Hematopoietic multipotent progenitor cell (in vitro differentiated cells): ENCODE data around the gene TSHZ2. TPM values are rescaled to one million over a fixed set of nuclear protein-coding genes. Genes with fewer than 3 reads are reported as not detected.

Experiments used
- DNase-seq, 3 donors: peaks; one replicate each; pipeline ENCODE4 v3.0.0-alpha.2; 2011 to 2015; ENCODE audit warnings: low read depth in 2 of 3, low spot score in 2 of 3
- total RNA-seq: library from RNA; depleted of rRNA; stranded (reverse); fragments of >200 nt; gene quantifications from one replicate; pipeline ENCODE4 v1.2.3, GENCODE V29; 2012

TSHZ2 gene
- total RNA-seq, 1 donor = under 0.01 TPM

DNA sequence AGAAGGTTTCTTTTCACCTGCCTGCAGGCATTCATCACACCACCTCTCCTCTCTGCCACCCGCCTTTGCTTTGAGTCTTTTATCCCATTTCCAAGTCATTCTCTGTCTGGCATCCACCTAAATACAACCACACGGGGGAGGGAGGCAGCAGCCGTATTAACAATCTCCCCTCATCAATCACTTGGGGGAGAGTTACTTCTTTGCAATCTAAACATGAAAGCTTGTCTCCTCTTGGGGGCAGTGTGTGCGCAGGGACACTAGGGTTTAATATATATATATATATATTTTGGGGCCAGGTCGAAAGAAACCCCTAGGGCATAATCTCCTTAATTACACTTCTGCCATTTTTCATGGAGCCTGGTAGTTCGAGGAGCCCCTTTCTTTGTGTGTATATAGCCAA lies 214.5 kb downstream of the TSHZ2 start:
- DNase-seq = no peak

- DNase-seq = no peak
Measured at GRCh38 chr20:53187392-53188068, 215.4 kb downstream of the TSHZ2 start.

- DNase-seq = no peak
Measured at GRCh38 chr20:53190225-53190624, 218.1 kb downstream of the TSHZ2 start.

DNA sequence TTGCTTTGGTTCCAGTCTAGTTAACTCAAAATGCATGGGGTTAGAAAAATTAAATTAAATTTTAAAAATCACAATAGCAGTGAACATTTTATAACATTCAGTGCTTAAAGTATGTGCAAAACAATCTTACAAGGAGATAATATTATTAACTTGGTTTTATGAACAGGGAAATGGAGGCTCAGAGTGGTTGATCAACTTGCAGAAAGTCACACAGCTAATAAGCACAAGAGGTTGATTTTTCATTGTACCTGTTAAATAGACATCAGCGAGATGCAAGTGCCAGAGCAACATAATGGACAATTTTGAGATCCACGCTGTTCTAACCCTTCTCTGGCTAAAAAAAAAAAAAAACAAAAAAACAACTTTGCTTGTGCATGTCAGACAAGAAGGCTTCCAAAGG lies 219.8 kb downstream of the TSHZ2 start:
- DNase-seq = no peak

DNA sequence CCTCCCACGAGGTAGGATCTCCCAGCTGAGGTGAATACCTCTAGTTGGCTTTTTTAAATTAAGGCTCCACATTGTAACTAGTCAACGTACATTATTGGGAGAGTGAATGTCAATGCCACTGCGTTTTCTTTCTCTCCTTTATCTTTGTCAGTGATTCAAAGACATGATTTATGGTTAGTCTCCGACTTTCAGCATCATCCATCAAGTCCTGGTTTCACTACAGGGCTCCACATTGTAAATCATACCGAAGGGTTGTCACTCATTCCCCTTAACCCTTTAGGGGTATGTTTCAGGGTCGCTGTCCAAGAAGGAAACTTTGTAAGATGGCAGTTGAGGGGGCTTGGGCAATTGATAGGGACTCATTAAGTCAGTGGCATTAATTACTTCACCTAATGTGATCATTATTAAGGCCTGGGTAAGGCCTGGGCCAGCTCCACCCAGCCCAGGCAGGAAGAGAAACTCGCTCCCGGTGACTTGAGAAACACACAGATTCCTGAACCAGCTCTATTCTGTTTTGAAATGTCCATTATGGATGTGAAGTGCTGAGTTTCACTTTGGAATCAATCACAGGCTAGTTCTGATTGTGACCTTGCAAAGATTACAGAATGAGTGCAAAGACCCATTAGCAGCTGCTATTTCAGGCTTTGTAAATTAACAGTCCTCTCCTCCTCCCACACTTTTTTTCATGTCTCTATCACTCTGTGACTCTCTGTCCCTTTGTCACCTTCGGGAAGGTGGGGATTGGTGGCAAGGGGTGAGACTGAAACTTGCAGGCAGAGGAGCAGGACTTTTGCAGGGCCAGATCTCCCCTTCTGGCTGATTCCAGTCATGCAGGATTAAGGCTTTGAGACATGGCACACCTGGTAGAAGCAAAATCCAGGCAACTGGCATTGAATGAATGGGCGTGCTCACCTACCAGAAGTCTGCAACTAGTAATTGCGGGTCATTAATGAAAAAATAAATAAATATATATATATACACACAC lies 222.4 kb downstream of the TSHZ2 start:
- DNase-seq = no peak

DNA sequence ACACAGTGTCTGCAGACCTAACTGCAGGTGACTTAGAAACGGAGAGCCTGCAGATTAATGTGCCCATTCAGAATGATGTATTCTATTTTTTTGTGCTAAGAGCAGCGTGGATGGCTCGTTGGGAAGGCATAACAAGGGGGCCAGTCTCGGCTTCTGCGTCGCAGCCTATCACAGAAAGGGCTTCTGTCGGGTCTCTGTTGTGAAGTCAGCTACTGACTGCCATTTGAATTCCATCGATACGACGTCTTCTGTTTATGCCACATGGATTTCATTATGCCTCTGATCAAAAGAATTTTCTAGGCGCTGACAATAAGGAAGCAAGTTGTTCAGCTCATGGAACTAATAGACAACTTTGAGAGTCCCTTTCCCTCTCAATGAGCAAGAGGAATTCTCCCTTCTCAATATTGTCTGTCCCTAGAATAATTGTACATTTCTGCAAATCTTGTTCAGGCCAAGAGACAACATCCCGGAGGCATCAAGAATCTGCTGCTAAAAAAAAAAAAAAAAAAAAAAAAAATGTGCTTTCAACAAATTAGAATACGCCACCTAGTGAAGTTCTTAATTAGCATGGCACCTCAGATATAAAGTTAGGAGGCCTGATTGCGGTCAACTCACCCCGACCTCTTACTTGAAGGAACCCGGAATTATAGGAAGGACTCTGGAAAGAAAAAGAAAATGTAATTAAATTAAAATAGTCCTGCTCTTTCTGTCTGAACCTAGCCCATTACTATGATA lies 223.9 kb downstream of the TSHZ2 start:
- no peak for DNase-seq

GRCh38 chr20:53201588-53201987 lies 229.4 kb downstream of the TSHZ2 start:
- DNase-seq = no peak

DNA sequence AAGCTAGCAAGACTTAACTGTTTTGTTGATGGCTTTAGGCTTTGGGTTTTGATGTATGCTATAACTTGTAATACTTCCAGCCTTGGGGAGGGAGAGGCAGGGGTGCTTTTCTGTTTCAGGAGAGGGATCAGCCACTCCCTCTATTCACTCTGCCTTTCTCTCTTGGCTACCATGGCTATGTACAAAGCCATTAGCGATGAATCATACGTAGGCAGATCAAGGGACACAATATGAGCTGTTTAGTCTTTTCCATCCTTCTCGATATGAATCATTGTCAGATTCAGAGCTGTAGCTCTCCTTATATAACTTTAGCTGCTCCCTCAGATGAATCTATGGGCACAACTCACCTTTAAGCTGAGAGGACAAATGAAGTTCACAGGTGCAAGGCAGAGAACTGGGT lies 230.6 kb downstream of the TSHZ2 start:
- no peak for DNase-seq

DNA sequence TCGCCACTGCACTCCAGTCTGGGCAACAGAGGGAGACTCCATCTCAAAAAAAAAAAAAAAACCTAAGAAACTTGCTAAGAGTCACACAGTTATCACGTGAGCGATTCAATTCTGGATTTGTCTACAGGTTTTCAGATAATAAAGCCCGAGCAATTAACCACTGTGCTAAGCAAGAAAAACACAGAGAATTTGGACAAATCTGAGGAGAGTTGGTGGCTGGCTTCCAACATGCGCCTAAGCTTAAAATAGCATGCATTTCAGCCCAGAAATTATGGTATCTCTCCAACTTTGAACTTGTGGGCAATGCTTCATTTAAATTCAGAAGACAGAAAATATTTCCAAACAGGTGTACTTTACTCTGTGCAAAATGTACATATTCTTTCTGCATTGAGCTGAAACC lies 232.9 kb downstream of the TSHZ2 start:
- DNase-seq = no peak

DNA sequence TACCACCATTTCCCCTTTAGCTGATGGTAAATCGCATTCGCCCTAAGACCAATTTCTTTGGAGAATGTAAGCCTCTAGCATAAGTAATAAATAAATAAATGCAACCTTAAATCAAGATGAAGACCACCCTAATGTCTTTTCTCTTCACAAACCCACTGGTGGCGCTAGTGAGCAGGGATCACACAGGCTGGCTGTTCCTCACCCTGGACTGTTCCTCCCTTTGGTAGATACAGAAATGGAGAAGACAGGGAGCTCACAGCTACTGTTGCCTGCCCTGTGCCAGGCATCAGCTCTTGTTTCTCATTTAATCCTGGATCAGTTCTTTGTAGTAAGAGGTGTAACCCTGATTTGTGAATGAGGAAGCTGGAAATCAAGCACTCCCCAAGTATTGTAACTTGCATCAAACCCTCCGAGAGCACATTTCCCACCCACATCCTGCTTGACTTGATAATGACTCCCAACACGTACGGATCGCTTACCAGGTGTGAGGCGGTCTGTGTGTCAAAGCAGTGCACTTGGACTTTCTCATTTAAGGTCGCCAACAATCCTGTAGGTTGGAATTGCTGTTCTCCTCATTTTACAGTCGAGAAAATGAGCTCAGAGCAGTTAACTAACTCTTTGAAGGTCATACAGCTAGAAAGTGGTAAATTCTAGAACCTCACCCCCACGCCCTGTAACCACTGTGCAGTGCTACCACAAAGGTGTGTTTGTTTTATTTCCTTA lies 236.1 kb downstream of the TSHZ2 start:
- no peak for DNase-seq

GRCh38 chr20:53210041-53210440 lies 237.9 kb downstream of the TSHZ2 start:
- DNase-seq = no peak

GRCh38 chr20:53210931-53211330 lies 238.8 kb downstream of the TSHZ2 start:
- no peak for DNase-seq

- DNase-seq = no peak
Measured at GRCh38 chr20:53212018-53212417, 239.9 kb downstream of the TSHZ2 start.

DNA sequence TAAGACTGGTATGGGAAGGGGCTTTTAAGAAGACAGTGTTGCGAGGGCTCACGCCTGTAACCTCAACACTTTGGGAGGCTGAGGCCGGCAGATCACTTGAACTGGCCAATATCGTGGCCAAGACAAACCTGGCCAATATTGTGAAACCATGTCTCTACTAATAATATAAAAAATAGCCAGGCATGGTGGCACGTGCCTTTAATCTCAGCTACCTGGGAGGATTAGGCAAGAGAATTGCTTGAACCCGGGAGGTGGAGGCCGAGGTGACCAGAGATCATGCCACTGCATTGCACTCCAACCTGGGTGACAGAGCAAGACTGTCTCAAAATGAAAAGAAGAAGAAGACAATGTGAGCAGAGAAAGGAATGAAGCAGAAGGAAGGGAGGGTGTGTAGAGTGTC lies 242.2 kb downstream of the TSHZ2 start:
- no peak for DNase-seq

- no peak for DNase-seq
Measured at GRCh38 chr20:53215166-53215565, 243.0 kb downstream of the TSHZ2 start.

DNA sequence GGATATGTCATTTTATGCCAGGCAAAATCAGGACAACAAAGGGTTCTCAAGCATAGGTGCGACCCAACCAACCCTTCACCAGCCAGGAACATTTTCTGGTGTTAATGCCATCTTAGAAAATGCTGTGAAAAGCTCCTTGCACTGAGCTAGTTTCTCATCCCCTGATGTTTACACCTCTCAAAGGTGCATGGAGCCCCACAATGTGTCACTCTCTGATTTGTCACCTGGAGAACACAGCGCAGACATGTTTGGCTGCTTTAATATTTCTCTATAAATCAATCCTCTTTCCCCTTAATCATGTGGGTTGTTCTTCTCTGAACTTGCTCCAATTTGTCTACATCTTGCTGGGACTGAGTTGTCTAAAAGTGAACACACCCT lies 244.3 kb downstream of the TSHZ2 start:
- DNase-seq = no peak

DNA sequence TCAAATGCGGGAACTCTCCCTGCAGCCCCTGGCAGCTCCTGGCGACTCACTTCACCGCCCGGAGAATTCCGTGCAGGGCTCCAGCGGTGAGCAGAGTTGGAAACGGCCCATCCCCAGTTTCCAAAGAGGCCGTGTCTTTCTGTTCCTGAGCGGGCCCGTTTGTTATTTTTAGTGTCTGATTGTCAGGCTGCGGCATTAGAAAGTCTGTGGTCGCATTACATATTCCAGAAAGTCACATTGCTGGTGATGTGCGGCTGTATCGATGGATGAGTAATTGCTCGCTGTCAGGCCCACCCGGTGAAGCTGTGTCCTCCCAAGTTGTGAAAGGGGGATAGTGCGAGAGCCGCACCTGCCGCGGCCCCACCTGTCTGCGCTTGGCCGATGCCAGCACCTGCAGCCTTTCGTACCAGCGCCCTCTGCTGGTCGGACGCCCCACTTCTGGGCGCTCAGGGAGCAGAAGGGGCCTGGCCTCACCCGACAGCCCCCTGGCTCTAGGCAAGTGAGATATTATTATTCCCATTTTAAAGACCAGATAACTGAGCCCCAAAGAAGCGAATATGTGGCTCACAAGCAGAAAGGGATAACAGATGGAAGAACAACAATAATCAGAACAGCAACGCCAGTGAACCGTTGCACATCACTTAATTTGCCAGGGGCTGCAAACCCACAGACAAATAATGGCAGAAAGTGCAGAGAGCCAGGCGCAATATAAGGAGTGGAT lies 244.9 kb downstream of the TSHZ2 start:
- DNase-seq = peak; percentile 43 to 76 (median 57)

DNA sequence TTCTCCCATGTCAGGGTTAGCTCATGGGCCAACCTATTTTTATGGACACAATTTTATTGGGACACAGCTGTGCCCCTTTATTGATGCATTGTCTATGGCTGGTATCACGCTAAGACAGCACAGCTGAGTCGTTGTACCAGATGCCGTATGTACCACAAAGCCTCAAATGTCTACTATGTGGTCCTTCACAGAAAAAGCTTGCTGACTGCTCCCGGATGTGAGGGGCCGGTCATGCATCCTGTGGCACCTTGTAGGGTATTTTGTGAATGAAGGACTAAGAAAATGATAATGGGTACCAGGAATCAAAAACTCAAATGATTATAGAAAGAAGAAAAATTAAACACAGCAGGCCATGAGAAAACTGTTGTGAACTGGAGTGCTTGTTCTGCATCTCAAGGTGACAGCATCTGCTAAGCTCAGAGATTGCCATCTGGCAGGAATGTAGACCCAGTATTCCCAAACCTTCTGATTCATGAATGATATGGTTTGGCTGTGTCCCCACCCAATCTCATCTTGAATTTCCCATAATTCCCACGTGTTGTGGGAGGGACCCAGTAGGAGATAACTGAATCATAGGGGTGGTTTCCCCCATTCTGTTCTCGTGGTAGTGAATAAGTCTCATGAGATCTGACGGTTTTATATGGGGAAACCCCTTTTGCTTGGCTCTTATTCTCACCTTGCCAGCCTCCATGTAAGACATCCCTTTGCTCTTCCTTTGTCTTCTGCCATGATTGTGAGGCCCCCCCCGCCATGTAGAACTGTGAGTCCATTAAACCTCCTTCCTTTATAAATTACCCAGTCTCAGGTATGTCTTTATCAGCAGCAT lies 248.5 kb downstream of the TSHZ2 start:
- DNase-seq = no peak

DNA sequence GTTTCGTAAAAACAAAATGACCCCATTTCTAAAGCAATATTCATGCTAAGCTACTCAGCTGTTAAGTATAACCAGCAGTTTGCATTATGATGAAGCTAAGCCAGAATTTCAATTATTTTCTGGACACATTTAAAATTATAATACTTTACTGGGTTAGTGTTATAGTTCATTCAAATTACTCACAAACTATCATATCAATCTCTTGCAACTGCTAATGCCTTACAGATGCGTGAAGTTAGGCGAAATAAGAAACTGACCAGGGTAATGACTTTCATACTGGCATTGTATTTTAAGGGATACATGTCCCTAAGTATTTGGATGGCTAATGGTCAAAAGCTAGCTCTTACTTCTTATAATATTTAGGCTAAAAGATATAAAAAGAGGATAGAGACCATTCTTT lies 249.6 kb downstream of the TSHZ2 start:
- DNase-seq = no peak
